GM11168 (cell line): ENCODE results near the gene ZBTB20.

Source experiments
- in situ Hi-C: fragments of 300-500 bp; cut with MboI; formaldehyde crosslinking; loops from one replicate; pipeline ENCODE4 v1.12.0; 2022; ENCODE audit warnings: low sequenced_read_pairs; ENCODE audit not compliant: unreplicated experiment

ZBTB20 gene

DNA sequence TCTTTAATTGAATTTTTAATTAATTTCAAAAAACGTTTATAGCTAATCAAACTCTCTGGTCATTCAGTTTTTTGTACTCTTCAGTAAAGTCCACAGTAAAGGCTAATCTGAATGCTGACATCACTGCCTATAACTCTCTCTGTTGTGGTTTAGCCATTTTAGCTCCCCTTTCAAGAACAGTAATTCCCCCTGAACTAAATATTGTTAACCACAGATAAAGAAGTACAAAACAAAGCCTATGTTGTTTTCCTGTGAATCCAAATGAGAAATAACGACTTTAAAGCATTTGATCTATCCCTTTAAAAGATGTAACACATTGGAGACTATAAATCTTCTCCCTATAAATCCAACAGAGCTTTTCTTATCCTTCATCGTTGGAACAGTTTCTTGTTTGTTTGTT is 94.2 kb downstream of the ZBTB20 start:
- in situ Hi-C loops, result no loop called here

DNA sequence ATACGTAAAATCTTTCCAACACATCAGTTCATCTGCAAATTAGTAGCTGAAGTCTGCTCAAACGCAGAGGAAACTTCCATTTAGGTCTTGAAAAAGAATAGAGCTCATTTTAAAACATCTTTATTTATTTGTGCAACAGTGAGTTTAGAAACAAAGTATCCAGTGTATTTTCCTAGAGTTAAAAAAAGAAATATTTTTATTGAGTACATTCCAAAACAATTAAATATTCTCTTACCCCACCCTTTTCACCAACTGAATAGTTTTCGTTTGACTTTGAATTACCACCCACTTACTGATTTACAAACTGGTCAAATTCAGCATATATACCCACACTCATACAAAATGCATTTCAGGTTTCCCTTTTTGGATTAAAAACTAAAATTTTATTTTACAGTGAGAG is 104.7 kb downstream of the ZBTB20 start:
- in situ Hi-C loops, result no loop called here

DNA sequence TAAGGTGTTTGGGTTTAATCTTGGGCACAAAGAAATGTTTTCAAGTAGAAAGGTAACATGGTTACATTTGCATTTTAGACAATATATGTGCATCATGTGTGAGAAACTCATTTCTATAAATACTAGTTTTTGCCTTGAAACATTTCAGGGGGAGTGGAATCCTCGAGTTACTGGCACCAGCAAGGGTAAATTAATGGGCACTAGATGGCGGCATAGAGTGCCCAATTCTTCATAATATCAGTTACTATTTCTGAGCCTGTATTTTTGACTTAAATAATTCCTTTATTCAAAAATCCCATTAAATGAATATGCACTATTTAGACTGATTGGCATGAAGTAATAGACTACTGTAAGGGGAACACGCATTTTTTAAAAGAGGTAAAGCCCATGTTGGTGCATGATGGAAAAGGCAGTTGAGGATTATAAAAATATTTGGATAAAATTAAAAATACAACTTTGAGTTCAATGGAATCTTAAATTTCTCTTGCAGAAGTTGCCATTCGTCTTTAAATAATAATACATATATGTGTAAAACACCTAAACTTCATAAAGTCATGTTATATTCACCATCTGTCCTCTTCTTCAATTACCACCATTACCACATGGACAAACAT is 106.3 kb downstream of the ZBTB20 start:
- in situ Hi-C loops, result no loop called here

DNA sequence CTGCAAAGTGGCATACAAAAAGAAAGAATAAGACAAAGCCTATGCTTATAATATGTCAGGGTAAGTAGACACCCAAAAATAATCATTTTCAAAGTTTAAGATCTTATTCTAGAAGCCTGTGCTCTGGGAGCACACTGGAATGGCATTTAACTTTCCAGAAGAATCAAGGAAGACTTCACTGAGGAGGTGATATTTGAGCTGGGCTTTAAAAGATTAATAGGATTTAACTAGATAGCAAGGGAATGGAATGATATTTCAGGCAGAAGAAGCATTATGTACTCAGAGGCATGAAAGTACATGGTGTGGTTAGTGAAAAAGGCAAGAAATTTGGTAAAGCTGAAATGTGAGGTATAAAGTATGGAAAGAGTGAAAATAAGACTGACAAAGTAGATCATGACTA is 106.8 kb downstream of the ZBTB20 start:
- in situ Hi-C loops, result no loop called here

DNA sequence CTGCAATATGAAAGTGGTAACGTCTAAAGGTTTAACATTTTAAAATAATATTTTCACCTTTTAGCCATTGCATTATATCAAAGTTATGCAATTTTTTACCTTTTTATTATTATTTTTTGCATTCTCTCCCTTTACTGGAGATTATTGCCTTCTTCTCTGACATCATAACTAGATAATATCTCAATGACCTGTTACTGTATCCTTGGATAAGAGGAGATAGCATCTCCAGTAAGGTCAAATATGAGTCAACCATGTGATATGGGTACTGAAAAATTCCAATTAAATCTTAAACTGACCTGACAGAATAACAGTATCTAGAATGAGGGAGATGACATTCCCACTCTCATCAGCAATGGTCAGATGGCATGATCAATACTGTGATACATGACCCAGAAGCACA is 108.3 kb downstream of the ZBTB20 start:
- in situ Hi-C loops, result no loop called here

DNA sequence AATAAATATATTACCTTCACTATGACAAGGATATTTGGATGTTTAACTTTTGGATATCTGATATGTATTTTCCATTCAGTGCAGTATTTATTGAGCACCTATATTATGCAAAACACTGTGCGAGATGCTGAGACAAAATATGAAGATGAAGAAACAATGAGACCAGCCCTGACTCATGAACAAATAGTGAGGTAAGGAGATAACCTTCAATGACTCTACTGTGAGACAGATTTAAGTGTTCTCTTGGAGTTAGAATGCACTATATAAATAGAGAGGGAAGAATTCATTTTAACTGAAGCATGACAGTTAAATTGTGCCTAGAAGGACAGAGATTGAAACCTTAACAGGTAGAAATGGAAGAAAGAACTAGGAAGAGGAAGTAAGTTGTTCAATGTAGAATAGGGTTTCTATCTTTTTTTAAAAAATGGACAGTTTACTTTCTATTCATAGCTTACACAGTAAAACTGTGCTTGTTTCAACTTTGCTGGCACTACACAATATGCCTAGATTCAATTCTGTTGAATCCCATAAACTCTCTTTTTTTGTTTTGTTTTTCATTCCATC is 124.2 kb downstream of the ZBTB20 start:
- in situ Hi-C loops, result no loop called here

DNA sequence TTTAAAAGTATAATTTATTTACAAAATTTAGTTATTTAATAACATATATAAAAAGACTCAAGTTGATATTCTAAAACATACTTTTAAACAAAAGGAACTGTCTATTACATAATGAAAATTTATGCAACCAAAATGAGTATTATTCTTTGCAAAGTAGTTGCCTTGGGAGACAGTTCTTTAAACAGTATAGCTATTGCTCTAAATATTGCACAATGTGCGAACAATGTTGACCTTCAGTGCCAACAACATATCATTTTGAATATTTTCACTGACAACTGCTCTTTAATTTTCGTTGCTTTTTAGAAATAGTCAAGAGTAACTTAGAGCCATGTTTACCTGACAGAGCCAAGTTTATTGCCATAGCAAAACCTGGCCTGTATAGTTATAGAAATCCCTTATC is 124.9 kb downstream of the ZBTB20 start:
- in situ Hi-C loops, result no loop called here

DNA sequence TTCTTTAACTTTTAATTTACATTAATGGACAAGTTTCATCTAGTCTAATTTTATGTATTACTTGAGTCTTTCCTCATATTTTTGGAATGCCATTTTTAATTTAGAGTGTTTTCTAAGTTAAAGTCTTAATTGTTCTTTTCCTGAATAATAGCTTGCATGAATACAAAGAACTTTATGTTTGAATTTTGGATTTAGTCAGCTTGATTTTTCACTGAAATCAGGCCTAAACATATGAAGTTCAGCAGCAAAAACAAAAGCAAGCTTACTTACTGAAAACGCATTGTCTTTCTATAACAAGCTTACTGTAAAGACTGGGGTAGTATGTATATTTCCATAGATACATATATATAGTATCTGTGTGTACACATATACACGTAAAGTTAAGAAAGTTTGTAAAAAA is 126.0 kb downstream of the ZBTB20 start:
- in situ Hi-C loops, result no loop called here

DNA sequence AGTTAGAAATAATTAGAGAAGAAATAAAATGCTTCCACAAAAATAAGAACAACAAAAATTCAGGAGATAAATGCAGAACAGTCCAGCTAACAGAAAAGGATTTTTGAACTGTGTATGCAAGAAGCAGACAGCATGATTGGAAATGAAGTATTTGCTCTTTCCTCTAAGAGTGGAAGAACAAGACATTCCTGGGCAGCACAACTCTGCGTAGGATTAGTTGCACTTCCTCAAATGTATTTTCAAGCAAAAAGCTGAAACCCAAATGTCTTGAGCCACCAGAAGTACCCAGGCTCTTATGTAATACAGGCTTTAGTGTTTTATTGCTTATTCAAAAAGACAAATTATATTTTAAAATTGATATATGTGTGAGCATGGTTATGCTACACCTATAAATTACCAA is 127.2 kb downstream of the ZBTB20 start:
- in situ Hi-C loops, result no loop called here

DNA sequence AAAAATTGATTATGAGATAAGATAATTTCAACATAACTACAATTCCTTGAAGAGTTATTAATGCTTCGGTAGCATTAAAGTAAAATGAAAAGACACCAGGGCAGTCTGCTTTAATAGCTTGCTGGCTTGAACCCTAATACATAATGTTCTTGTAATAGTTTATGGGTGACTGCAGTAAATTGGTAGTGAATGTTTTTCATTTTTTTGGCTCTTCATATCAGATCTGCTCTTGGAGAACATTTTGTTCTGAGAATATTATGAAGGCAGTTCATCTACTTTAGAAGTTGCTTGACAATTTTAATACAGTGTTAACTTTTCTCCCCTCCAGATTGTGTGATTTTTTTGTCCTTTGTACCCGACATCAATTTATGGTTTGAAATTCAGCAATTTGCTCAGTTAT is 128.4 kb downstream of the ZBTB20 start:
- in situ Hi-C loops, result no loop called here

DNA sequence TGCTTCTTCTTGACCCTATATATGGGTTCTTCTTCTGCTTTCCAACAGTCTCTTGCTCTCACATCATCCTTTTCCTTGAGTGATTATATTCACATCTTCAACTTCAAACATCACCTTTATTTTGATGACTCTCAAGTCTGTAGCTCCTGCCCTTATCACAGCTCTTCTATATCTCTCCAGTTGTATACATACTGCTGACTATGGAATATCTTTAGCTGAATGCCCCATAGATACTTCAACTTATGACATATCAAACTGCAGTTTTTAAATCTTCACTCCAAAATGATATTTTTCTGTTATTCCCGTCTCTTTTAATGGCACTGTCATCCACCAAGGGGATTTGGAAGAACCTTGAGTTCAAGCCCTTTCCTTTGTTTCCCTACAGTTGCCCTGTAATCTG is 139.1 kb downstream of the ZBTB20 start:
- in situ Hi-C loops, result no loop called here

DNA sequence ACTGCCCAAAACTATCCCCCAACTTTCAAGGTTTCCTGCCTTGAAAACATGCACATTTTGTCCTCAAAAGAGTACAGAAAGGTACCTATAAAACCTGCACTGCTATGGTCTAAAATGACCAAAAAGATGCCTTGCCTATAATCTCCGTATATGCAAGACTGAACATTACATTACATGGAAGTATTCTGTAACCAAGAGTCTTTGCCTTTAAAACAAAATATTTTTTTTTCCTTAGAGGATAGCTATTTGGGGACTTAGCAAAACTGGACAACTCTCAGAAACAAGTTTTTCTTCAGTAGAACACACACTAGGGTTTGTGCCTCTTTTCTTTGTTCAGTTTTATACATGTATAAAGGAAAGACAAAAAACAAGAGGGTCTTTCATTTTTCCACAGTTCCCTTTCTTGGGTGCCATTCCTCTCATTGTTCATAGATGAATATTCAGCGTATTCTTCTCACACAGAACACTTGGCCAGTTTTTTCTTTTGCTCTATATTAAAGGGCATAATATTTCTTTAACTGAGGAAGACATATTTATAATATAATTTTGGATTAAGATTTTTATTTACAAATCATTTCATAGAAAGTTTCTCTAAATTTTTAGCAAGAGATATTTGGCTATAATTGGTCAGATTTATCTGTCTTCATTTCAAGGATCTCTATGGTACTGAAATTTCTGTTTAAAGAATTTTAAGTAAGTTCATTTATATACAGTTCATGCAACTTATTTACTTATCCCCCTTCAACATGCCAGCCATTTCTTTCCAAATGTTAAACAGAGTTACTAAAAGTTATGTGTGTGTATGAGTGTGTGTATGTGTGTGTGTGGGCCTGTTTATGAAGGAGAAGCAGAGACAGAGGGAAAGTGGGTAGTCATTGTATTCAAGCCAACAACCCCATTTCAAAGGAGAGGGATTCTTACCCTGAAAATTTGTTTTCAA is 142.6 kb downstream of the ZBTB20 start:
- in situ Hi-C loops, result no loop called here

DNA sequence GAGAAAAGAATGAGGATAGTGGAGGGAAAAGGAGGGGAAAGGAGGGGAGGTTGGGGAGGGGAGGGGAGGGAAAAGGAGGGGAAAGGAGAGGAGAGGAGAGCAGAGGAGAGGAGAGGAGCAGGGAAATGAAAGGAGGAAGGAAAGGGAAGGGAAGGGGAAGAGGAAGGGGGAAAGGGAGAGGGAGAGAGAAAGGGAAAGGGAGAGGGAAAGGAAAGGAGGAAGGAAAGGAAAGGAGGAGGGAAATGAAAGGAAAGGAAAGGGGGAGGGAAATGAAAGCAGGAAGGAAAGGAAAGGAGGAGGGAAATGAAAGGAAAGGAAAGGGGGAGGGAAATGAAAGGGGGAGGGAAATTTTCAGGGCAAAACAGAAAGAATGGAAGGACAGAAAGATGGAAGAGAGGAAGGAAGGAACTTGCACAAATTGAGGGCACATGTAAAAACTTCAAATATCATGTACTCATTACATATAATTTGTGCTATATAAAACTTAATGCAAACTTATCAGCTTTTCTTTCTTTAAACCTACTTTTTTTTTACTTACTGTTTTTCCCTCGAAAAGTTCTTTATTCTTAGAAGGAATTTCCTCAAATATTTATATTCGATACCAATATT is 148.0 kb downstream of the ZBTB20 start:
- in situ Hi-C loops, result no loop called here

DNA sequence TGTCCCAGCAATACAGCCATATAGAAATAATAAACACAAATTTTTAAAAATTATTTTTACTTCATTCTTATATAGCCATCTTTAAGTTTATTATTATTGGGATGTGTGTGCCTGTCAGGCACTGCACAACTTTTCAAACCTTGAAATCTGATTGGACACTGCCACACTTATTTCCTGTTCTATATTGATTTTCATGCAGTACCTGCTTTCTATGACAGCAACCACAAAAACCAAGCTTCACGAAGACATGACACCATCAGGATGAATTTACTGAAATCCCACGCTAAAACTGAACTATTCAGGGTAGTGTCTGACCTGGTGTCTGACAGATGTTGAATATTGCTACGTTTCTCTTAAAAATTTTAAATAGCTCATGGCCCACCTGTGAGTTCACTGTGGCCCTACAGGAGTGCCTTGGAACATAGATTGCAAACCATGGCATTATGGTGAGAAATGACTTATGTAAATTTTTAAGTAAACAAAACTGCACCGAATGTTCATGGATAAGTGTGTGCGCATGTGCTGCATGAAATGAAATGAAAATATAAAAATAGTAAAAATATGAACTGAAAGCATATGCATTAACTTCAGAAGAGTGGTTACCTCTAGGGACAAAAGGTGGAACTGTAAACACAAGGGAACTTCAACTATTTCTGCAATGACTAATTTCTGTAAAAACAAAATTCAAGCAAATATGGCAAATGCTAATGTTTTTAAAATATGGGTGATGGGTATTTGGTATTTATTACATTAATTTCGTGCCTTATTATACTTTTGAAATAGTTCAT is 152.3 kb downstream of the ZBTB20 start:
- in situ Hi-C loops, result loop anchor here (5.0 kb wide), 1 partner anchor 38 kb away; no protein-coding TSS in a partner anchor

DNA sequence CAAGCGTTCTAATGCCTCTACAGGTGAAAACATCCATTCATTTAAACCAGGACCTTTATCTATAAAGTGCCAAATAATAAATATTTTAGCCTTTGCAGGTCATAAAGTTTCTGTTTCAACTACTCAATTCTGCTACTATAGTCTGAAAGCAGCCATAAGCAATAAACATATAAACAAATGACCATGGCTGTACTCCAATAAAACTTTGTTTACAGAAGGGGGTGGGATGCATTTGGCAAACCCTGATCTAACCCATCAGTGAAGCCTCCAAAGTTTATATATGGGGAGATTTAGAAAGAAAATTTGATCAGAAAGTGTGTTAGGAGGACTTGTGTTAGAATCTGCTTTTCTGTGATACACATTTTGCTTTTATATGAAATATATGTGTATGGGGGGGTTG is 161.3 kb downstream of the ZBTB20 start:
- in situ Hi-C loops, result no loop called here

DNA sequence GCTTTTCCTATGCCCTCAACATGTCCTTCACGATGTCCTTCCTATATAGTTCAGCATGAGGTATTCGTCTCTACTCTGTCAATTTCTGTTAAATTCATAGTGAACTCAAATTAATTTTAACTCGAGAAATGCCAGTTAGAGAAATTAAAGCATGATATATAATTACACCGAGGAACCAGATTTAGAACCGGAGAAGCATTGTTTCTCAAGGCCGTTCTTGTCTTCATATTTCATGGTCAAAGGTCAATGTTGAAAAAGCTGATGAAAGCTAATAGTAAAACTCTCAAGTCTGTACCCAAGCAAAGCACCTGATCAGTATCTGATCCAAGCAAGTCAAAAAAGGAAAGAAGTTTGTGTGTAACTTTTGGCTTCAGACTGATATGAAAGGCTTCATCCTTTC is 163.8 kb downstream of the ZBTB20 start:
- in situ Hi-C loops, result no loop called here

DNA sequence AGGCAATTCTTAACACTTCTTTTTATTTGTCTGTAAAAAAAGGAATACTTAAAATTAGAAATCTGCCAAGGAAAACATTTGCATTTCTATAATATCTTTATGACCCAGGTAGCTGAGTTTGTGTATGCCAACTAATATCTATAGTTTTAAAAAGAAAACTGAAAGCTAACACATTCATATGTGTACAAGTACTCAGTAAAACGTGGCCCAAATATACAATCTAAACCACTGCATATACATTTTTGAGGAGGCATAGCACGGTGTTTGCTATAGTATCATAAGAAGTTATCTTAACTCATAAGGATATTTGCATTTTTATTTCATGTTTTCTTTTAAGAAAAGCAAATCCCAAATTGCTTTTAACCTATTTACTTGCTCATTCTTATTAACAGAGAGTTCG is 172.7 kb downstream of the ZBTB20 start:
- in situ Hi-C loops, result no loop called here

DNA sequence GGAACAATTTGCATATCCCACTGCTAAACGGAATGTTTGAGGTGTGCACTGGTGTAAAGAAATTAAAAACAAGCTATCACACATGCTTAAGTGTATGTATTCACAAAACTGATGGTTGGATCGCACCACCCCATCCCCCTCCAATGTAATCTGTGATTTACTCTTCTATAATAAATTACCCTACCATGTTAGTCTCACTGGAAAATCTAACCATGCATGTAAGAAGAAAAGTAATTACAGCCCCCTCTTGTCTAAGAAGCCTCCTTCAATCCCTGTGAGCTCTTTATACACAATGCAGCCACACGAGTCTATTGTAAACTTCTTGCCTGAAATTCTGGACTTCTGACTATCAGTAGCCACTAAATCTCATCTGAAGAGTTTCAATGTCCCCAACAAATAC is 173.6 kb downstream of the ZBTB20 start:
- in situ Hi-C loops, result no loop called here

DNA sequence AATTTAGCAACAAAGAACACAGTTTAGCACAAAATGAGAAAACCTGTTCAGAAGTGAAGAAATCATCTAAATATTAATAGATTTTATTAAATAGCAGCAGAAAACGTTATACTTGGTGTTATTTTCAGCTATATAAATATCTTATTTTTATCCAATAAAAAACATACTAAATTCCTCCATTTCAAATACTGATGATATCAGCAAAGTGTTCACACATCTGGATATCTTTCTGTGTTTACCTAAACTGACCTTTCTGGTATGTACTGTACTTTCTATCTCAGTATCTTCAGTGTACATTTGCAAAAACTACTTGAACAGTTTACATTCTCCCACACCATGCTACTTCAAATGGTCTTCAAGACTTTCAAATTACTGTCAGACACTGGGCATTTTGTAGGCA is 179.9 kb downstream of the ZBTB20 start:
- in situ Hi-C loops, result no loop called here

DNA sequence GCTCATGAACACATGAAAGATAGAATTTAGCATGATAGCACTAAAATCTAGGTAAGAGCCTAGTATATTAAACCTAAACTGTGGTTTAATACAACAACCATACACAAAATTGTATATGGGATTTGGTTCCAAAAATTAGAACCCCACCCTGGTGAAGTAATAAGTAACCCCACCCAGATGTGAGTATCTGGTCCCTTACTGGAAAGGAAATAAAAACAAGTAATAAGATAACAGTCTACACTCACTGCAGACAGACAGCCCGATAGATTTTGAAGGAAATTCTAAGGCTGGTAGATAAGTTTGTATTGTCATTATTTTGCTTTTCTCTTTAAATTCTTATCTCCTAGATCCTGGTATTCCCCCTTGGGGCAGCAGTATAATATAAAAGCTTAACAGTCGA is 184.9 kb downstream of the ZBTB20 start:
- in situ Hi-C loops, result no loop called here
